Left renal cortex interstitium (tissue), 4 donors: ENCODE results near the gene HOXA7. TPM values are rescaled to one million over a fixed set of nuclear protein-coding genes. Genes with fewer than 3 reads are reported as not detected.

ENCODE experiments used
- DNase-seq, 4 donors: peaks; one replicate each; pipeline ENCODE4 v3.0.0-alpha.2; 2013; ENCODE audit warnings: low read depth in 4 of 4, low spot score in 2 of 4, missing footprints in 1 of 4
- polyA plus RNA-seq, 4 donors: library from polyadenylated mRNA; unstranded; fragments of 120-200 nt; gene quantifications; one replicate each; pipeline ENCODE4 v1.2.1, GENCODE V29; 2013; ENCODE audit not compliant: insufficient read length in 4 of 4

The HOXA7 gene
- polyA plus RNA-seq, 4 donors = 27.0 to 38.1 (median 31.3) TPM

DNA sequence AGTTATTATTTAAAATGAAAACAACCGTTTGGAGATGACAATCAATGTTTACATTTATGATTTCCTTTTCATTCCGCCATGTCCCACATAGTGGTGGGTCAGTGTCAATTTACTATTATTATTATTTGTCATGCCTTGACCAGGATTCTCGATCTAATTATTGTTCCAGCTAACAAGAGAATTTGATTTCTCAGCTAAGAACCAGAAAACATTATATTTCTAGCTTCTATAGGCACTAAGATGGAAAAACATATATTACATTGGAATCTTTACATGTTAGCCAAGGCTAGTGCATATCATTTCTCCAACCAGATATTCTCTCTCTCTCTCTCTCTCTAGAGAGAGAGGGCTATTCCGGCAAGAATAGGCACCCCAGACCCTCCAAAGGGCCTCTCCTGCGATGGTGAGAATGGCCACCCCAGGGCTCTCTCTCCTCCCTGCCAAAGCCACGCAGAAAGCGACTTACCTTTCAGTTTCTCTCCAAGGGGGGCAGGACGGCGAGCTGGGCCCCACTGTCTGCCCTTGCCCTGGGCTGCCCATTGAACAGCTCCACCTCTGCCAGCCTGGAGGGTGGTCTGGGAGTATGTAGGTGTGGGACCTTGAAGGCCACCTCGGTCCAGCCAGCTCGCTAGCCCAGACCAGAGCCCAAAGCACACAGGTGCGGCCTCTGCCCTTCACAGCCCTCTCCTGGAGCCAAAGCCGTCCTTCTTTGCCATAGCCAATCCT lies 6.5 kb downstream of the HOXA7 start:
- DNase-seq = no peak

DNA sequence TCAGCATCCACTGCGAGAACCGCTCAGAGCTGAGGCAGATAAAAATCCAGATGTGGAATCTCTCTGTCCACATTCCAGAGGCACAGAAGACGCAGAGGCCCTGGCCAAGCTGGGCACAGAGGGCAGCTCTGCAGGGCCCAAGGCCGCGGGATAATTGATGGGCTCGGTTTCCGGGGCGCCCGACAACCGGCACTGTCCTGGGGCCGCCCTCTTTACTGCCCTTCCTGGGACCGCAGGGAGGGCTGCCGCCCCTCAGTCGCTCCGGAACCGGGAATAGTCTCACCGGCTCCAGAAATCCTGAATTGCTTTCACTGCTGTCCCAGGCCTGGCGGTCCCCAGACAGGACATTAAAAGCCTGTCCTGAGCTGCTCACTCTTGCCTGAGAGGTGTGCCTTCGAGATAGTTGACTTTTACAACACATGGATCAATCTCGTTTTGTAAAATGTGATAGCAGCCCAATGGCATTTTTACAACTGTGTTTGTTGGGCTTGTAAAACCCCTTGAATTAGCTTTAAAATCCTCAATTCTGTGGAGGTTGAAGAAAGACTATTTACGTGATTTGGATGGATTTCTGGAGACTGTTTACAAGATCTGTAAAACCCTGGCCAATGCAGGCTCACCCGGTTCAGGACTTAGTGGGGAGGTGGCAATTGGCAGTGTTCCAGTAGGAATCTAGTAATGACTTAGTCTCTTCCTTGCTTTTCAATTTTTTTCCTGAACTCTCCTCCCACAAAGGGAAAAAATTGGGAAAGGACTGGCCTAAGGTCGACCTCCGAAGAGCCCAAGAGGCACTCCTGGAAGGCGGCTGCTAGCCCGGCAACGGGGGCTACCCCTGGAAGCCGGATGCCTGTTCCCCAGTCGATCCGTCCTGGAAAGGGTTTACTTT lies 7.5 kb downstream of the HOXA7 start:
- DNase-seq = no peak

DNA sequence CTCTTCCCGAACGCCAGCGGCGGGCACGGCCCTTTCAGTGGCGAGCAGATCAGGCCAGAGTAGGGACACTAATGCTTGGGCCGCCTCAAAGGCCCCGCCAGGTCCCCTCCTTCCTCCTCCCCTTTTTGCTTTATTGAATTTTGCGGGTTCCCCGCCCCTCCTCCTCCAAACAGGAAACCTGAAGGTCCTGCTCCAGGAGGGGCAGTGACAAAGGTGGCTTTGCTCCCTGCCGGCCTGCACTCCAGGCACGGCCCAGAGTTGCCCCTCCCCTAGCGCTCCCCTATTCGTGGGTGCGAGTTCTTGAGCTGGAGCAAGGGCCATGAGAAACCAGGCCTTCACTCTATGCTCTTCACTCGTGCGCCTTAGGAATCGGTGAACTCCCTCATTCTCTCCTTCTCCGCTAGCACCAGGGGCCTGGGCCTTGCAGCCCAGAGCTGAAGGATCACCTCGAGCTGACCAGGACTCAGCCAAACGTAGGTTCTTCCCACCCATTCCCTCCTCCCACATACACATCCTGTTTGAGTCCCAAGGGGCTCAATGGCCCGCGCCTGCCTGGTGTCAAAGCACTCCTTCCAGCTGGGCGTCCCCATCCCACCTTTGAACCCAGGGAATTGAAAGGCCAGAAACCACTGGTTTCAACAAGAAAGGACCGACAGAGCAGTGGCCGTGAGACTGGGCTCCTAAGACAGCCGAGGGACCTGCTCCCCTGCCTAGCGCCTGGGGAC lies 8.3 kb downstream of the HOXA7 start:
- DNase-seq = no peak

DNA sequence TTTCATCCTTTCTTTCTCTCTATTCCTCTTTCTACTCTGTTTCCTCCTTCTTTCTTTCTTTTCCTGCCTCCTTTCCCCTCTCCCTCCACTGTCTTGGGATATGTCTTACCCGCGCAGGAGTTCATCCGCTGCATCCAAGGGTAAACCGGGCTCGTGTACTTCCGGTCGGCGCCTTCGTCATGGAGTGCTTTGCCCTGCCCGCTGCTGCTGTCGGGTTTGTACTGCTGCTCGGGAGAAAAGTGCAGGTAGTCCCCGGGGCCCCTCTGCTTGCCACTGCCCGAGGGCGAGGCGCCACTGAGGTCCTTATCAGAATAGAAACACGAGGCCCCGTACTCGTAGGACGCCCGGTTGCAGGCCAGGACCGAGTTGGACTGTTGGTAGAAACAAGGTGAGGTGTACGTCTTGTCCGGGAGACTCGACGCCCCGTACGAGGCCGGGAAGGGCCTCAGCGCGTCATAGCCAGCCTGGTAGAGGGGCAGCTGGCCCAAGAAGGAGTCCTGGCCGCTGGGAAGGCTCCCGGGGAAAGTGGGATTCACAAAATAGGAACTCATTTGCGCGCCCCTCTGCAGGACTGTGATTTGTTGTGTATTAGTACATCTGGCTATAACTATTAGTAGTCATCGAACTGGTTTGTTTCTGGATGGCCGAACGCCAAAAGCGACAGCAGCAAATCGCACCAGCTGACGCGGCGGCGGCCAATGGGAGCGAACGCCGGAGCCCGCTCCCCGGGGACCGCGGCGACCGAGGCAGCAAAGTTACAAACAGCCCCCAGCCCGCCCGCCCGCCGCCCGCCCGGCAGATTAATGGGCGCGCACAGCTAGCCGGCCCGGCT lies 9.1 kb downstream of the HOXA7 start, which contains the start of gene HOXA6:
HOXA6 (minus strand) TSS at position 576 of the 832 bp plus-strand sequence; CDS start at position 551, 25 bp downstream.
- DNase-seq = no peak

GRCh38 chr7:27146491-27147198 lies 9.8 kb downstream of the HOXA7 start:
- DNase-seq = no peak

- DNase-seq = no peak
These were observed 10.5 kb downstream of the HOXA7 start for GRCh38 chr7:27145914-27146412.

DNA sequence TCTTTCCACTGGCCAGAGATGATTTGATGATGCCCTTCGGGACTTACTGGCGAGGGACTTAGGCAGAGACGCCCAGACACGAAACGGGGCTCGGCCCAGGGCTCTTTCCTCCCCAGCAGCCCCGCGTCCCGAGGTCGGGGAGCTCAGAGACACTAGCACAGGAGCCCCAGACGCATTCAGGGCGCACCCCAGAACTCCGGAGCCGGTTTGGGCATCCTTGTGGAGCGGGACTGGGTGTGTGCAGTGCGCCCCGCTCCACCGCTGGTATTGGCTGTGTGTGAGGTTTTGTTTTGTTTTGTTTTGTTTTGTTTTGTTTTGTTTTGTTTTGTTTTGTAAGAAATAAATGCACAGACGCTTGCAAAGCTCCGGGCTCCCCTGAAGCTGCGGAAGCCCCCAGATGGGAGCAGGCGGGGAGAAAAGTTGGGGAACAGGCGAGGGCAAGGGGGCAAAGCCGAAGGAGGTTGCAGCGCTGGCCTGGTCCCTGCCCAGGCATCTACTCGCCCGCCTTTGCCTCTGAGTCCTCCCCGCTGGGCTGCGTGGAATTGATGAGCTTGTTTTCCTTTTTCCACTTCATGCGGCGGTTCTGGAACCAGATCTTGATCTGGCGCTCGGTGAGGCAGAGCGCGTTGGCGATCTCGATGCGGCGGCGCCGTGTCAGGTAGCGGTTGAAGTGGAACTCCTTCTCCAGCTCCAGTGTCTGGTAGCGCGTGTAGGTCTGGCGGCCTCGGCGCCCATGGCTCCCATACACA lies 11.1 kb downstream of the HOXA7 start:
- no peak for DNase-seq

DNA sequence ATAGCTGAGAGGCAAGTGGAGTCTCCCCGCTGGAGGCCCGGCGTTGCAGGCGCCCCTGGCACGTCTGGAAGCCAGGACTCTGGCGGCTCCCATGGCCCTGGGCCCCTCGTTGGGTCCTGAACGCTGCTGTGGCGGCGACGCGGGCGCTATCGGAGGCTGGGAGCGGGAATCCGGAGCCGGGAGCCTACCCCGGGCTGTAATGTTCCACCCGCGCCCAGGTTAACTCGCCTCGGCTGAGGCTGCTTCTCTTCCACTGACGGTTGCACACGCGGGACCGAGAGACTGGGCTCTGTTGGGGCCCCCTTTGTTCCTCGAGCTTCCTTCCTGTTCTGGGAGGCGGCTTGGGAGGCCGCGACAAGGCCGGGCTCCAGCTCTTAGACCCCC lies 11.7 kb downstream of the HOXA7 start:
- no peak for DNase-seq

- no peak for DNase-seq
These were observed 12.3 kb downstream of the HOXA7 start for GRCh38 chr7:27143950-27144780.

DNA sequence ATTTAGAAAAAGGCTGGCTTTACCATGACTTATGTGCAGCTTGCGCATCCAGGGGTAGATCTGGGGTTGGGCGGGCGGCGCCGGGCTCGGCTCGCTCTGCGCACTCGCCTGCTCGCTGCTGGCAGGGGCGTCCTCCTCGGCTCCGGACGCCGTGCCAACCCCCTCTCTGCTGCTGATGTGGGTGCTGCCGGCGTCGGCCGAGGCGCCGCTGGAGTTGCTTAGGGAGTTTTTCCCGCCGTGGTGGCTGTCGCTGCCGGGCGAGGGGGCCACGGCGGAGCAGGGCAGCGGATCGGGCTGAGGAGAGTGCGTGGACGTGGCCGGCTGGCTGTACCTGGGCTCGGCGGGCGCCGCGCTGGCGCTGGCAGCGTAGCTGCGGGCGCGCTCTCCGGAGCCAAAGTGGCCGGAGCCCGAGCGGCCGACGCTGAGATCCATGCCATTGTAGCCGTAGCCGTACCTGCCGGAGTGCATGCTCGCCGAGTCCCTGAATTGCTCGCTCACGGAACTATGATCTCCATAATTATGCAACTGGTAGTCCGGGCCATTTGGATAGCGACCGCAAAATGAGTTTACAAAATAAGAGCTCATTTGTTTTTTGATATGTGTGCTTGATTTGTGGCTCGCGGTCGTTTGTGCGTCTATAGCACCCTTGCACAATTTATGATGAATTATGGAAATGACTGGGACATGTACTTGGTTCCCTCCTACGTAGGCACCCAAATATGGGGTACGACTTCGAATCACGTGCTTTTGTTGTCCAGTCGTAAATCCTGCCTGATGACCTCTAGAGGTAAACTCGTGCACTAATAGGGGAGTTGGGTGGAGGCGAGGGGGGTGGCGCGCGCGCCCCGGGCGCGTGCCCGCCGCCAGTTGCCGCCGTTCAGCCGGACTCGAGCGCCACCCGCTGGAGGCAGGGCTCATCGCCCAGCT lies 13.2 kb downstream of the HOXA7 start, which contains the start of gene HOXA5:
HOXA5 (minus strand) TSS at position 659 of the 927 bp plus-strand sequence; CDS start at position 585, 74 bp downstream.
- peak in 1 of 4 donors; percentile 88 for DNase-seq

GRCh38 chr7:27142580-27143022 lies 13.9 kb downstream of the HOXA7 start:
- no peak for DNase-seq

GRCh38 chr7:27141923-27142579 lies 14.4 kb downstream of the HOXA7 start:
- DNase-seq = no peak

DNA sequence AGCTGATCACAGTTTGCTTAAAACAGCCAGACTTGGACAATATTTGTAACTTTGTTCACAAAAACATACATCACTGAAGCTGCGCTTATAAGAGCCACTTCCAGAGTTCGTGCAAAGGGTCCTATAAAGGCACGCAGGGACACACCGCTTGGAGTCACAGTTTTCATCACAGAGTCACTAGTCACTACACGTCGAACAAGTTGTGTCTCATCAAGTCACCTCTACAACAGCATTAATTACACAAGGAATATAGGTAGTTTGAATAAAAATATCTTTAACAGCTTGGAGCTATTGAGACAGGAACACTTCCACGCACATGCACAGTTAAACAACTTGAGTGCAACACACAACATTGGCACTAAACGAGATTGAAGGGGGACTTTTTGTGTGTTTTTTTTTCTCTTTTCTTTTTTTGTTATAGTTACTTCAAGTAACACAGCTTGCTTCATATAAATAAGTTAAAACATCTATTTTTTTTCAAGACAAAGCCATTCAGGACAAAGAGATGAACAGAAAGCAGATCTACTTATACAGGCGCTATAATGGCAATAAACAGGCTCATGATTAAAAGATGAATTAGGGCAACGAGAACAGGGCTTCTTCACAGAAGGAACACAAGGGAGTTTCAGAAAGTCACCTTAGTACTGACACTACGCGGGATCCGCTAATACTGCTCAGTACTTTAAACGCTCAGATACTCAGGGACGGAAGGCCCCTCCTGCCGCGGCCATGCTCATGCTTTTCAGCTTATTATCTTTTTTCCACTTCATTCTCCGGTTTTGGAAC lies 15.1 kb downstream of the HOXA7 start:
- no peak for DNase-seq

DNA sequence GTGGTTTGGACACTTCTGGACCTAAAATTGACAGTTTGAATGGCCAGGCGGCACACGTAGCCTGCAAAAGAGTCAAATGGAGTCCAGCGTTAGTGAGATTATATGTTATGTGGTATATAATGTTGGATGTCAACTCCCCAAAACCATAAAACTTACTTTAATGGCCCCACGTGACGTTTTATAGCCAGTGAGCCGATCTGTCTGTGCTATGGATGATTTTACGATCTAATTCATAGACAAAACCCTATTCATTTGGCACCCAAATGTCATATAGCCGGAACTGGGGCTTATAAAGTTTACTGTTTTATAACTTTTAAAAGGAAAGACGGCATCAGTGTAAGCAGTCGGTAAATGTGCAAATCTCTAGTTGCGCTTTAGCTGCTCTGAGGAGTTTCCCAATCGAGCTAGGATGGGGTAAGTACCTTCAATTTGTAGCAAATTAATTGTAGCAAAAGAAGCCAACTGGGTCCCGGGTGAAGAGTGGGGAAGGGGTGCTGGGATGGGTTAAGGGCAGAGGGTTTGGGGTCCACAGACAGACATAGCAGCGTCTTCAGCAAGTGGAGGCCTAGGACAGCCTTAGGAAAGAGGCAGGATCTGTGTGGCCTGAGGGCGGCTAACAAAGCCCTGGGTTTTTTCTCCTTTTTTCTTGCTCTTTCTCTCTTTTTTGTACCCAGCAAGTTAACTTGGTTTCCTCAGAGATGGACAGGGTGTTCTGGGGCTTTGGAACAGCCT lies 16.2 kb downstream of the HOXA7 start:
- DNase-seq = no peak
